ENCODE measurements around the gene MRM2. TPM values are rescaled to one million over a fixed set of nuclear protein-coding genes. Genes with fewer than 3 reads are reported as not detected.

Gene MRM2
- total RNA-seq, 1 donor from 2014 or later, result 18.9 TPM

DNA sequence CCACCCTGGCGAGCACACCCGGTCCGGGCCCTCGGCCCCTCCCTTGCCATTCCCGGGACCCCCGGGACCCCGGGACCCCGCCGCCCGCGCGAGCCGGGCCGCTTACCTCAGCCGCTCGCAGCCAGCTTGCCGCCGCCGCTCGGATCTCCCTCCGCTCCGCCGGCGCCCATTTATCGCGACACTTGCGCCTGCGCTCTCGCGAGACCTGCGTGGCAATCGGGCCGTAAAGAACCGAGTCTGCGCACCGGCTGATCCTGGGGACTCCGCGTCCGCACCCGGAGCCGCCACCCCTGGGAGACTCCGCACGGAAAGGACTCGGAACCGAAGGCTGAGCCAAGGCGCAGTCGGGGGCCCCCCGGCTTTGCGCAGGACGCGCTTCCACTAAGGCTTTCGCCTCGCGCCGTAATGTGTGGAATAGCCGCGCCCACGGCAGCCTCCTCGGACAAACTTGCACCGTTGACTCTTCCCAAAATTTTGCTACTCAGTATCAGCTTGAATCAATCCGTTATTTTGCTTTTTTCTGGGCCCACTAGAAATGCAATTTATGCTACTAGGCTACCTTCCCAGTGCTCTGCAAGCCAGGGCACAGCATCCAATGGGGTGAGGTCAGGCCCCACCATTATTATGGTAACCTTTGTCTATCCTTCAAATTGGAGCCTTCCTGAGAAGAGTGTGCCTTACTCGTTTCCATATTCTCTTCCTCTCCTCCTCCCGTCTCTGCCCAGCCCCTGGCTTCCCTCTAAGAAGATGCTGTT lies 9.1 kb downstream of the MRM2 start, which contains the start of gene MAD1L1:
MAD1L1 (minus strand) TSS at position 180 of the 755 bp plus-strand sequence. CDS start 2,812 bp downstream, outside the sequence.
- peaks cover 20% of the 10 kb centered on the region for H3K36me3 Mint-ChIP-seq (ENCODE audit: unreplicated experiment)
- H3K27ac Mint-ChIP-seq (ENCODE audit: unreplicated experiment), result peak within 1 kb of the TSS; percentile 80
- DNase-seq (ENCODE audit: extremely low spot score, unreplicated experiment), result peak; percentile 97
- H3K27me3 Mint-ChIP-seq (ENCODE audit: unreplicated experiment), result no peaks in the 10 kb centered on the region
- H3K9me3 Mint-ChIP-seq (ENCODE audit: unreplicated experiment), result no peaks in the 10 kb centered on the region
- H3K4me1 Mint-ChIP-seq (ENCODE audit: unreplicated experiment), result peaks cover 14% of the 10 kb centered on the region
- TF ChIP-seq, protein P1, sequence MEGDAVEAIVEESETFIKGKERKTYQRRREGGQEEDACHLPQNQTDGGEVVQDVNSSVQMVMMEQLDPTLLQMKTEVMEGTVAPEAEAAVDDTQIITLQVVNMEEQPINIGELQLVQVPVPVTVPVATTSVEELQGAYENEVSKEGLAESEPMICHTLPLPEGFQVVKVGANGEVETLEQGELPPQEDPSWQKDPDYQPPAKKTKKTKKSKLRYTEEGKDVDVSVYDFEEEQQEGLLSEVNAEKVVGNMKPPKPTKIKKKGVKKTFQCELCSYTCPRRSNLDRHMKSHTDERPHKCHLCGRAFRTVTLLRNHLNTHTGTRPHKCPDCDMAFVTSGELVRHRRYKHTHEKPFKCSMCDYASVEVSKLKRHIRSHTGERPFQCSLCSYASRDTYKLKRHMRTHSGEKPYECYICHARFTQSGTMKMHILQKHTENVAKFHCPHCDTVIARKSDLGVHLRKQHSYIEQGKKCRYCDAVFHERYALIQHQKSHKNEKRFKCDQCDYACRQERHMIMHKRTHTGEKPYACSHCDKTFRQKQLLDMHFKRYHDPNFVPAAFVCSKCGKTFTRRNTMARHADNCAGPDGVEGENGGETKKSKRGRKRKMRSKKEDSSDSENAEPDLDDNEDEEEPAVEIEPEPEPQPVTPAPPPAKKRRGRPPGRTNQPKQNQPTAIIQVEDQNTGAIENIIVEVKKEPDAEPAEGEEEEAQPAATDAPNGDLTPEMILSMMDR (IDR thresholded peaks at IDR 0.05), result no peak
- H3K4me3 Mint-ChIP-seq (ENCODE audit: unreplicated experiment), result peak within 1 kb of the TSS; percentile 84

DNA sequence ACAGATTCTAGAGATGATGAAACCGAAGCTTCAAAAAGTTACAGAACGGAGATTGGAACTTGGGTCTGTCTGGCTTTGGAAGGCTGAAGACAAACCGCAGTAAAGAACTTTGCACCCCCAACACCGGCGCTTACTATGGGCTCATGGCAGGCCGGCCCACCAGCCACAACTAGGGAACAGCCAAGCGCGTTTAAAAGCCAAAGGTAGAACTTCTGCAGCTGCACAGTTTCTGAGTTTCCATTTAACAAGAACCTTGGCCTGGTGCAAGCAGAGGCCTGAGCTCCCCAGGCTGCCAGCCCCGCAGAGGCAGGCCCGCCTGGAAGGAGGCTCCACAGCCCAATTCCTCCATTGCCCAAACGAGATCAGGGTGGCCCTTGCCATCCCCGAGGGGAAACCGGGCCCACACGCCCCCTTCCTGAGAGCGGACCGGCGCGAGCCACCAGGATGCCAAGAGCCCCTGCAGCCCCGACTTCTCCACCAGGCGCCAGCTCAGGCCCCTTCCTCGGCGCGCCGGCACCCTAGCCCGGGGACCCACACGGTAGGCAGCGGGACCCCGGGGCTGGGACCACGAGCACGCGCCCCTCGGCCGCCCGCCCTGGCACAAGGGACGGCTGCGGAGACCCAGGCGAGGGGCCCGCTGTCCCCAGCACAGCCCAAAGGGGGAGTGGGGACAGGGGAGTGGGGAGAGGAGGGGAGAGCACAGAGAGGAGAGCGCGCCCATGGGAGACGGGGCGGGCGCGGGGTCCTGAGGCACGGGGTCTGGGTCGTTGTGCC lies 9.8 kb downstream of the MRM2 start:
- TF ChIP-seq, protein P1 (IDR thresholded peaks at IDR 0.05), result no peak
- Mint-ChIP-seq H3K27me3 (ENCODE audit: unreplicated experiment) (no peaks in the 10 kb centered on the region), H3K27ac (ENCODE audit: unreplicated experiment) (peak overlapping the region; percentile 76), H3K4me1 (ENCODE audit: unreplicated experiment) (peaks cover 14% of the 10 kb centered on the region), H3K9me3 (ENCODE audit: unreplicated experiment) (no peaks in the 10 kb centered on the region), H3K4me3 (ENCODE audit: unreplicated experiment) (peak overlapping the region; percentile 83), H3K36me3 (ENCODE audit: unreplicated experiment) (peaks cover 17% of the 10 kb centered on the region)
- DNase-seq (ENCODE audit: extremely low spot score, unreplicated experiment), result no peak

DNA sequence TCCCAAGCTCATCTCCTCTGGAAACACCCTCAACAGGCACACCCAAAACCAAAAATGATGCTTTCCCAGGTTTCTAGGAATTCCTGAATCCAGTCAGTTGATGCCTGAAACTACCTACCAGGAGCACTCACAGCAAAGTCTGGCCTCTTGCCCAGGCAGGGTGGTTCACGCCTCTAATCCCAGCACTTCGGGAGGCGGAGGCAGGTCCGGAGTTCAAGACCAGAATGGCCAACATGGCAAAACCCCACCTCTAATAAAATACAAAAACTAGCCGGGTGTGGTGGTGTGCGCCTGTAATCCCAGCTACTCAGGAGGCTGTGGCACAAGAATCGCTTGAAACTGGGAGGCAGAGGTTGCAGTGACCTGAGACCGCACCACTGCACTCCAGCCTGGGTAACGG lies 11.1 kb downstream of the MRM2 start:
- TF ChIP-seq, protein P1 (IDR thresholded peaks at IDR 0.05), result no peak
- Mint-ChIP-seq H3K4me1 (ENCODE audit: unreplicated experiment) (peaks cover 14% of the 10 kb centered on the region), H3K4me3 (ENCODE audit: unreplicated experiment) (no peak overlapping the region), H3K27ac (ENCODE audit: unreplicated experiment) (no peak overlapping the region), H3K27me3 (ENCODE audit: unreplicated experiment) (no peaks in the 10 kb centered on the region), H3K9me3 (ENCODE audit: unreplicated experiment) (no peaks in the 10 kb centered on the region), H3K36me3 (ENCODE audit: unreplicated experiment) (peaks cover 18% of the 10 kb centered on the region)
- no peak for DNase-seq (ENCODE audit: extremely low spot score, unreplicated experiment)

DNA sequence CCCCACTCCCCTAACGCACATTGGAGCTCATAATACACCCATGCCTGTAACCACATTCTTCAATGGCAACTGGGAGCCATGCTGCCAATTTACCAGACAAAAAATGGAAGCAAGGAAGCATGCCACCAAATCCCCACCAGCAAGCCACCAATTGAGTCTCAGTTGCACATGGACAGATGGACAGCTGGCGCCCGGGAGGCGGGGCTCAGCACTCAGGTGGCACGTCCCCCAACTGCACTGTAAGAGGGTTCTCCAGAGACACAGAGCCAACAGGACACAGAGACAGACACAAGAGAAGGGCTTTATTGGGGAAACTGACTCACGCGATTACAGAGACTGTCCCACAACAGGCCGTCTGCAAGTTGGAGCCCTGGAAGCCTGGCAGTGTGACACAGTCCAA lies 11.8 kb downstream of the MRM2 start:
- H3K36me3 Mint-ChIP-seq (ENCODE audit: unreplicated experiment), result peaks cover 21% of the 10 kb centered on the region
- DNase-seq (ENCODE audit: extremely low spot score, unreplicated experiment), result no peak

More for the DNA sequence above, 11.8 kb downstream of the MRM2 start:
- Mint-ChIP-seq H3K27ac (ENCODE audit: unreplicated experiment) (no peak overlapping the region), H3K27me3 (ENCODE audit: unreplicated experiment) (no peaks in the 10 kb centered on the region), H3K4me1 (ENCODE audit: unreplicated experiment) (peaks cover 14% of the 10 kb centered on the region), H3K9me3 (ENCODE audit: unreplicated experiment) (no peaks in the 10 kb centered on the region), H3K4me3 (ENCODE audit: unreplicated experiment) (no peak overlapping the region)
- TF ChIP-seq, protein P1 (IDR thresholded peaks at IDR 0.05), result no peak

Data from osteocyte (in vitro differentiated cells).